Neutrophil (primary cell): ENCODE measurements around the gene PRSS12.

Experiments
- H3K27ac ChIP-seq: fragments of 200-600 bp; sonication (generic); 2 replicates; pipeline ENCODE4 v1.5.1; 2016; ENCODE audit warnings: mild to moderate bottlenecking, moderate library complexity
- H3K27me3 ChIP-seq: fragments of 200-600 bp; sonication (generic); 2 replicates; pipeline ENCODE4 v1.6.0; 2016; ENCODE audit warnings: mild to moderate bottlenecking
- H3K36me3 ChIP-seq: fragments of 200-600 bp; sonication (generic); 2 replicates; pipeline ENCODE4 v1.5.1; 2017
- H3K4me1 ChIP-seq, 2 experiments: fragments of 200-600 bp in 1 of 2; sonication (generic) in 1 of 2; 1 replicate in 1 of 2; 2 replicates in 1 of 2; pipeline versions ENCODE4 v1.5.1 to v1.6.1; 2013 to 2016; ENCODE audit warnings: low read depth in 1 of 2, low read length in 1 of 2, mild to moderate bottlenecking in 1 of 2, moderate library complexity in 1 of 2; ENCODE audit not compliant: control insufficient read depth in 1 of 2, insufficient read depth in 1 of 2
- H3K4me3 ChIP-seq, 2 experiments: fragments of 200-600 bp in 1 of 2; sonication (generic) in 1 of 2; 1 replicate in 1 of 2; 2 replicates in 1 of 2; pipeline ENCODE4 v1.5.1; 2013 to 2016; ENCODE audit warnings: low read depth in 1 of 2, low read length in 1 of 2, mild to moderate bottlenecking in 1 of 2, moderate library complexity in 1 of 2
- H3K9me3 ChIP-seq: fragments of 200-600 bp; sonication (generic); 2 replicates; pipeline ENCODE4 v1.5.1; 2016
- CTCF ChIP-seq: fragments of 200-600 bp; sonication (generic); IDR thresholded peaks from 2 replicates; pipeline ENCODE4 v1.5.1; 2016; ENCODE audit warnings: antibody characterized with exemption

The PRSS12 gene

GRCh38 chr4:118265312-118266144, 87.3 kb downstream of the PRSS12 start:
- H3K27me3 ChIP-seq, result peaks cover 34% of the 10 kb centered on the region
- no peak overlapping the region for H3K27ac ChIP-seq
- H3K4me1 ChIP-seq, result peaks cover 3 to 6% of the 10 kb centered on the region in 2 experiments
- no peak for TF ChIP-seq CTCF
- no peaks in the 10 kb centered on the region for H3K9me3 ChIP-seq
- H3K4me3 ChIP-seq, result peak overlapping the region; percentile 46 to 49
- H3K36me3 ChIP-seq, result no peaks in the 10 kb centered on the region

GRCh38 chr4:118264096-118264495, 88.7 kb downstream of the PRSS12 start:
- Histone ChIP-seq H3K27me3 (peaks cover 34% of the 10 kb centered on the region), H3K27ac (no peak overlapping the region), H3K9me3 (no peaks in the 10 kb centered on the region), H3K4me1 (peaks cover 3 to 6% of the 10 kb centered on the region in 2 experiments), H3K4me3 (no peak overlapping the region), H3K36me3 (no peaks in the 10 kb centered on the region)
- no peak for TF ChIP-seq CTCF

- Histone ChIP-seq H3K9me3 (no peaks in the 10 kb centered on the region), H3K36me3 (no peaks in the 10 kb centered on the region), H3K27ac (no peak overlapping the region), H3K27me3 (peaks cover 25% of the 10 kb centered on the region), H3K4me1 (peaks cover 0 to 2% of the 10 kb centered on the region in 2 experiments), H3K4me3 (no peak overlapping the region)
- TF ChIP-seq CTCF, result no peak
Measured at GRCh38 chr4:118260309-118260708, 92.5 kb downstream of the PRSS12 start.

GRCh38 chr4:118259111-118259510, 93.7 kb downstream of the PRSS12 start:
- no peaks in the 10 kb centered on the region for H3K36me3 ChIP-seq
- H3K4me3 ChIP-seq, result no peak overlapping the region
- TF ChIP-seq CTCF, result no peak
- no peak overlapping the region for H3K27ac ChIP-seq
- peaks cover 13% of the 10 kb centered on the region for H3K27me3 ChIP-seq
- no peaks in the 10 kb centered on the region for H3K9me3 ChIP-seq
- H3K4me1 ChIP-seq, result no peaks in the 10 kb centered on the region

GRCh38 chr4:118254368-118254767, 98.4 kb downstream of the PRSS12 start:
- no peak overlapping the region for H3K4me3 ChIP-seq
- H3K27ac ChIP-seq, result no peak overlapping the region
- no peaks in the 10 kb centered on the region for H3K4me1 ChIP-seq
- H3K27me3 ChIP-seq, result no peaks in the 10 kb centered on the region
- TF ChIP-seq CTCF, result no peak
- H3K9me3 ChIP-seq, result no peaks in the 10 kb centered on the region
- H3K36me3 ChIP-seq, result no peaks in the 10 kb centered on the region
